GDM1 (cell line): ENCODE measurements around the gene ZNRF3.
"Not testable (repeated sequence)": the region's sequence is repeated elsewhere in the genome, so short reads cannot be mapped to it uniquely, and the experiment has no call there.

Source experiments
- DNase-seq: peaks from one replicate; lab custom pipeline; 2025; lab: John Stamatoyannopoulos, UW

ZNRF3 gene

GRCh38 chr22:29039148-29039547 lies 155.8 kb downstream of the ZNRF3 start:
- DNase-seq, result no peak

GRCh38 chr22:29039684-29040083 lies 156.3 kb downstream of the ZNRF3 start:
- DNase-seq, result not testable (repeated sequence)

DNA sequence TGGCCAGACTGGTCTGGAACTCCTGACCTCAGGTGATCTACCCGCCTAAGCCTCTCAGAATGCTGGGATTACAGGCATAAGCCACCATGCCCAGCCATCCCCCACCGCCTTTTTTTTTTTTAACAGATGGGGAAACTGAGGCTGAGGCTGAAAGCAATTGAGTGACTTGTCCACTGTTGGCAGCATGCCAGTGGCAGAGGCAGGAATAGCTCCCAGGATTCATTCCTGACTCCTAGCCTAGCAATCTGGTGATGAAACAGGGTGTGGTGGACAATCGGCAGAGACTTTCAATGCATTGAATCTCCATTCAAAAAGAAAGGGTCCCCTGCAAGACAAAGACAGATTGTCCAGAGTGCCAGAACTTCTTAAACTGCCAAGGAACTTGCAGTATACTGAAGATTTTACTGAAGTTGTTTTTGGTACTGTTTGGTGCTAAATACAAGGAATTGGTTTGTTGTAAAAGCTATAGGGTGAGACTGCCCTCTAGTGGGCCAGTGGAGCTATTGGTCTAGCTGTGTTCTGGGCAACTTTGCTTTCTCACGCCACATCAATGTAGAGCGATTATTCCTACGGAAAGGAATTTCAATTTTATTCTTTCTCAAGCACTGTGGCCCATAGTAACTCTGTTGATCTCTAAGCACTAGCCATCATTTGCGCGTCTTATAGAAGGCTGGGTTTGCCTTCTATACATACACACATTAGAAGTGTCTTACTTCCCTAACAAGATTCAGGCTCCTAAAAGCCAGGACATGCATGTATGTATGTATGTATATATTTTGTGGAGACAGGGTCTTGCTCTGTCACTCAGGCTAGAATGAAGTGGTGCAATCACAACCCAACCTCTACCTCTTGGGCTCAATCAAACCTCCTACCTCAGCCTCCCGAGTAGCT lies 157.3 kb downstream of the ZNRF3 start:
- DNase-seq, result peak; percentile 31

- peak; percentile 30 for DNase-seq
These were observed 158.0 kb downstream of the ZNRF3 start for GRCh38 chr22:29041408-29041807.

DNA sequence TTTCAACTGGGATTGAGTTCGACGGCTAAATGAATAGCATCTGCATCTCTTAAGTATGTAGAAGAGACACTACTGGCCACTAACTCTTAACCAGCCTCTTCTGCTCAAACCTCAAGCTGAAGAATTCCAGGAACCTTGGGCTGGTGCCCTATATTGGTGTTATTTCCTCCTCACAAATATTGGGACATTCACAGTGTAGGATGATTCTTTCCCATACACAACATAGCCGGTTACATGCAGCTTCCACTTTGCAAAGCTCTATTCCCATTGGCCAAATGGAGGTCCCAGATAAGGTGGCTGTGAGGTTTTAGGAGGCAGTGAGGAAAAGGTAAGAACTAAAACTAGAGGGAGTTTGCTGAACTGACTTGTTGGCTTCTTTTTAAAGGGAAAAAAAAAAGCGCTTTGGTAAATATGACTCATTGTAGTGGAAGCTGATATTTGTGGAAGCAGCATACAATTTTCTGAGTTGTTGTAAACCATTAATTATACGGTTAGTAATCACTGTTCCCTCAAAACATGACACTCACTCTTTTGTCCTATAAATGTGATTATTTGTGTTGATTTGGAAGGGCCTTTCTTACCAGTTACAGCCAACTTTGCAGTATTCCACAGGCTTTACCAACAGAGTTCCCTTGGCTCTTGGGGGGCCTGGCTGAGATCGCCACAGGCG lies 160.7 kb downstream of the ZNRF3 start:
- no peak for DNase-seq

GRCh38 chr22:29044657-29045176 lies 161.3 kb downstream of the ZNRF3 start:
- DNase-seq, result no peak

DNA sequence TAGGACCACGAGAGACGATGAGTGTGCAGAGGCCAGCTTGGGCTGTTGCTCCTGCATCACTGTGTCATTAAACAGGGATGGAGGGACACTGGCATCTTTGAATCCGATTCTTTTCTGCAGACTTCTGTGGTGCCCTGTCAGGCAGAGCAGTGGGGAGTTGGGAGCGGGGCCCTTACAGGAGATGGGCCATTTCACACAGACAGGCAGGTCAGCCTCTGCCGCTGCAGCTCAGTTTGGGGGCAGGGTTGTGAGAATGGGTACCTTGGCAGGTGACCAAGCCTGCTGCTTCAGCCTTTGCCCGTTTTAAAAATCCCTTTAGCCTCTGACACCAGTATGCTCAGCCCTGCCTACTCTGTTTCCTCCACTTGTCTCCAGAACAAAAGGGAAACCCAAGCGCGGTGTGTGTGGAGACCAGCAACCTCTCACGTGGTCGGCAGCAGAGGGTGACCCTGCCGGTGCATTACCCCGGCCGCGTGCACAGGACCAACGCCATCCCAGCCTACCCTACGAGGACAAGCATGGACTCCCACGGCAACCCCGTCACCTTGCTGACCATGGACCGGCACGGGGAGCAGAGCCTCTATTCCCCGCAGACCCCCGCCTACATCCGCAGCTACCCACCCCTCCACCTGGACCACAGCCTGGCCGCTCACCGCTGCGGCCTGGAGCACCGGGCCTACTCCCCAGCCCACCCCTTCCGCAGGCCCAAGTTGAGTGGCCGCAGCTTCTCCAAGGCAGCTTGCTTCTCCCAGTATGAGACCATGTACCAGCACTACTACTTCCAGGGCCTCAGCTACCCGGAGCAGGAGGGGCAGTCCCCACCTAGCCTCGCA lies 165.7 kb downstream of the ZNRF3 start:
- no peak for DNase-seq

DNA sequence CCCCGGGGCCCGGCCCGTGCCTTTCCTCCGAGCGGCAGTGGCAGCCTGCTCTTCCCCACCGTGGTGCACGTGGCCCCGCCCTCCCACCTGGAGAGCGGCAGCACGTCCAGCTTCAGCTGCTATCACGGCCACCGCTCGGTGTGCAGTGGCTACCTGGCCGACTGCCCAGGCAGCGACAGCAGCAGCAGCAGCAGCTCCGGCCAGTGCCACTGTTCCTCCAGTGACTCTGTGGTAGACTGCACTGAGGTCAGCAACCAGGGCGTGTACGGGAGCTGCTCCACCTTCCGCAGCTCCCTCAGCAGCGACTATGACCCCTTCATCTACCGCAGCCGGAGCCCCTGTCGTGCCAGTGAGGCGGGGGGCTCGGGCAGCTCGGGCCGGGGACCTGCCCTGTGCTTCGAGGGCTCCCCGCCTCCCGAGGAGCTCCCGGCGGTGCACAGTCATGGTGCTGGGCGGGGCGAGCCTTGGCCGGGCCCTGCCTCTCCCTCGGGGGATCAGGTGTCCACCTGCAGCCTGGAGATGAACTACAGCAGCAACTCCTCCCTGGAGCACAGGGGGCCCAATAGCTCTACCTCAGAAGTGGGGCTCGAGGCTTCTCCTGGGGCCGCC lies 166.4 kb downstream of the ZNRF3 start:
- no peak for DNase-seq

- no peak for DNase-seq
These were observed 167.1 kb downstream of the ZNRF3 start for GRCh38 chr22:29050457-29050856.

DNA sequence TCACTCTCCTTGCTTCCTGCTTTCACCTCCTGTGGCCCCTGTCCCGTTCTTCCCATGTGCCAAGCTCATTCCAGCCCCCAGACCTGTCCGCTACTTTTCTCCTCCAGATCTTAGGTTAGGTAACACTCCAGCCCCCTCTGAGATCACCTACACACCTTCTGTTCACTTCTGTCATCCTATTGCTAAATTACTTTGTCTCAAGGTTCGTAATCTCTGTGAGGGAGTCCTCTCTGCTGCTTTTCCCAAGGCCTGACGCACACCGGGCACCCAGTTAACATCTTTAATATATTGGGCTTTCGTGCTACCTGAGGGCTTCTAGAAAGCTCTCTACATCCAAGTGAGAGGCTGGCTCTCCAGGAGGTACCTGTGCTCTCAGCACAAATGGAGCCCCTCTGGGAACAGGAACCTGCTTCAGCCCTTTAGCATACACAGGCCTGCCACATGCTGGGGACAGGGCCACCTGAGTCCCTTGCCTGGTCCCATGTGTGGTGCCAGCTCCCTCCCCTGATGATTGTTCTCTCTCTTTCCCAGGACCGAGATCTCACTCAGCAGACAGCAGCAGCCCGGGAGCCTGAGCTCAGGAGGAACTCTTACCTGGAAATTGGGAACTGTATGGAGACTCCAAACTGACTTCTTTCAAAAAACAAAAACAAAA lies 169.8 kb downstream of the ZNRF3 start:
- no peak for DNase-seq

DNA sequence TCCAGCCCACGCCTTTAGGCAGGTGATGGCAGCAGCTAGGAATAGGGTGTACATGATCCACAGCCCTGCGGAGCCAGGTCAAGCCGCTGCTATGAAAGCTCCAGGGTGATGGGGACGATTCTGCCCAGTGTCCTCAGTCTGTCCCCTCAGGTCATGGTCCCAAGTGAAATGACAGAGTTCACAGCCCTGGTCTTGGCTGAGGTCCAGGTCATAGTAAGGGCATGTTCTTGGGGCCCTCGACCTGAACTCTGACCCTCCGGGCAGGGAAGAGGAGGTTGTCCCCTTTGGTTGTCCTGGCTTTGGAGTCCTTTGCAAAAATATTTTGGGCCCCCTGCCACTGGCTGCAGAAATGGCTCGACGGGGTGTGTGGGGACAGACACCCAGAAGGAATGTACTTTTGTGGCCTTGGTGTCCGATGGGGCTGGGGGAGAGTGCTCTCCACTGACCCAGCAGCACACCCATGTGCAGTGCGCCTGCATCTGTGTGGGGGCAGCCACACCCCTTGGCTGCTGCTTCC lies 170.9 kb downstream of the ZNRF3 start:
- no peak for DNase-seq

GRCh38 chr22:29055192-29055830 lies 171.9 kb downstream of the ZNRF3 start:
- no peak for DNase-seq

GRCh38 chr22:29056472-29056871 lies 173.1 kb downstream of the ZNRF3 start:
- no peak for DNase-seq

DNA sequence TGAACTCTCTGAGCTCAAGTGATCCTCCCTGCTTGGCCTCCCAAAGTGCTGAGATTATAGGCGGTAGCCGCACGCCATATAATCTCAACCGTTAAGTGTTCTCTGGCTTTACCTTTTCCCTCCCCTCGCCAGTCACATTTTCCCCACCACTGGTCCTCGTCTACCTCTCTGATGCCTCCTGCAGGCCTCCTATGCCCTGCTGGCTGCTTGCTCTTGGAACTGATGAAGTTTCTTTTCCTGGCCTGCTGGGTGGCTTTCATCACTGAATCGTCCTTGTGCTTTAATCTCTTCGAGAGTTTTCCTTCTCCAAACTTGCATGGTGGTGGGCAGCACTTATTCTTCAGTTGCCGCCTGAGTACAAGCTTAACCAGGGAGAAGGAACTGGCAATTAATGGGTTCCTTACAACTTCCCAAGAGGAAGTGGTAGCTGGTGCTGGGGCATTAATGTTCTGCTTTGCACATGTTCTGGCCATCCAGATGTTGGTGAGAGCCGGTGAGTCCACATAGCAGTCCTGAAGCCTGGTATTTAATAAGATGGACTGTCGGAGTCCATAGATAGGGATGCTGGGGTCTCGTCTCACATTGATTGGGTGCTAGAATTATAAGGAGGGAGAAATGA lies 177.0 kb downstream of the ZNRF3 start:
- no peak for DNase-seq

DNA sequence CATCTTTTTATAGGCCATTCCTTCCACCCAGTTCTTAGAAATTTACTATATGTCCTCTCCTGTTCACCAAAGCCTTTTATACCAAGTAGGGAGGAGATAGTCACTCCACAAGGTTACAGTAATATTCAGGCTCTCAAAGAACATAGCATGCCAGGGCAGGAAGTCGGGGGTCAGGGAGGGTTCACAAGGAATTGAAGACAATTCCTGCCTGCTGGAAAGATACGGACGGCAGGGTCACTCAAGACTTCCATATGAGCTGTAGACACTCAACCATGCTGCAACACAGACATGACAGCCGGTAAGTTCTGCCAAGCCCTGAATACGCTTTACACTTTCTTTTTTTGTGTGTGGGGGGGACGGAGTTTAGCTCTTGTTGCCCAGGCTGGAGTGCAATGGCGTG lies 177.6 kb downstream of the ZNRF3 start:
- no peak for DNase-seq

GRCh38 chr22:29061773-29062172 lies 178.4 kb downstream of the ZNRF3 start, which contains the start of gene C22orf31:
Gene C22orf31, minus strand, starts transcription at chr22:29061831. Its CDS starts 39 bp downstream, at chr22:29061792.
- no peak for DNase-seq

- no peak for DNase-seq
These were observed 179.0 kb downstream of the ZNRF3 start for GRCh38 chr22:29062286-29062821.

GRCh38 chr22:29065468-29066190 lies 182.3 kb downstream of the ZNRF3 start:
- no peak for DNase-seq

DNA sequence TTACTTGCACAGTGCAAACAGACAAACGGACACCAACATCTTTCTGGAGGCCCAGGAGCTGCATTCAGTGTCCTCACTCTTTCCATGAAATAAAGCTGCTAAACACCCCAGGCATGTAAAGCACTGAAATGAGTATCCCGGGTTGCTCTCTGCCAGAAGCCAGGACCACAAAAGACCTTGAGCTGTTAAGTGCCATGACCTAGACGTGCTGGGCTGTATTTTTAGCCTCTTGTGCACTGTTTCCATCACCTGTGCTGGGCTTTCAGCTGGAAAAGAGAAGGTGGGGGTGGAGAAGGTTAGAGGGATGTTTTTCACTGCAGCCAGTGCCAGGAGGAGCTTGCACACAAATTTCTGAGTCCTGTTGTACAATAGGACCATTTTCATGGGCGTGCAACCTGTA lies 186.1 kb downstream of the ZNRF3 start:
- DNase-seq, result no peak
